Brain pericyte (primary cell): Measurements from ENCODE around the gene JAM3.
"Not testable (repeated sequence)": the region's sequence is repeated elsewhere in the genome, so short reads cannot be mapped to it uniquely, and the experiment has no call there.

Source experiments
- DNase-seq: peaks from one replicate; pipeline ENCODE4 v3.0.0-alpha.2; 2012; ENCODE audit warnings: low read depth, low spot score

The JAM3 gene

DNA sequence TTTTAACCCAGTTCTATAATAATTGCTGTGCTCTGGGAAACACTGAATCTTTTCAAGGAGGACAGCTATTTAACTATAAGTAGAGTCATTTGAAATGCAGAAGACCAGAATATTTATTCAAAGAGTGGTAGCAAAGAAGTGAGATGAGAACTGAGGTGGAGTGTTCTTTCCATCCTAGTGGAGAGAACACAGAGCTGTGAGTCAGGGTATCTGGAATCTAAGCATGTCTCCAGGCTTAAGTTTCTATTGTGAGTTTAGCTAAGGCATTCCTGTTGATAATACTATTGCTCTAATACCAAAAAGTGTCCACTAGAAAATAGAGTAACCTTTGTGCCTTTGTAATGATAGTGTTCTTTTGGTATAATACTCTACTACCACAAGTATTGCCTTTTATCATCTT, 32.4 kb downstream of the JAM3 start:
- DNase-seq = no peak

DNA sequence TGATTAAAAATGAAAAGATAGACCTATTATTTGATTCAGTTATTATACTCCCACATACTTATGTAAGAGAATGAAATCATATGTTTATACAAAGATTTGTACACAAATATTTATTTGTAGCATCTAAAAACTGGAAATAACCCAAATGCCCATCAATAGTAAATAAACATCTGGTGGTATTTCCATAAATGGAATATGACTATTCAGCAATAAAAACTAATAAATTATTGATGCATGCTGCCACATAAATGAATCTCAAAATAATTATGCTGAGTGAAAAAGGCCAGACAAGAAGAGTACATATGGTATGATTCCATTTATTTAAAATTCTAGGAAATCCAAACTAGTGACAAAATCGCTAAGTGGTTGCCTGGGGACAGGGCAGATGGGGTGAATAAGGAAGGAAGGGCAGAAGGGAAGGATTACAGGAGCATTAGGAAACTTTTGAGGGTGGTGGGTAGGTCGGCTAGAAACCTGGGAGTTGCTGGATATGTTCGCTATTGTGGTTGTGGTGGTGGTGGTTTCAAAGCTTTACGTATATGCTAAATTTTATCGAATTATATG, 41.5 kb downstream of the JAM3 start:
- DNase-seq = no peak

DNA sequence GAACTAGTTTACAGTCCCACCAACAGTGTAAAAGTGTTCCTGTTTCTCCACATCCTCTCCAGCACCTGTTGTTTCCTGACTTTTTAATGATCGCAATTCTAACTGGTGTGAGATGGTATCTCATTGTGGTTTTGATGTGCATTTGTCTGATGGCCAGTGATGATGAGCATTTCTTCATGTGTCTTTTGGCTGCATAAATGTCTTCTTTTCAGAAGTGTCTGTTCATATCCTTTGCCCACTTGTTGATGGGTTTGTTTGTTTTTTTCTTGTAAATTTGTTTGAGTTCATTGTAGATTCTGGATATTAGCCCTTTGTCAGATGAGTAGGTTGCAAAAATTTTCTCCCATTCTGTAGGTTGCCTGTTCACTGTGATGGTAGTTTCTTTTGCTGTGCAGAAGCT, 44.9 kb downstream of the JAM3 start:
- DNase-seq = not testable (repeated sequence)

DNA sequence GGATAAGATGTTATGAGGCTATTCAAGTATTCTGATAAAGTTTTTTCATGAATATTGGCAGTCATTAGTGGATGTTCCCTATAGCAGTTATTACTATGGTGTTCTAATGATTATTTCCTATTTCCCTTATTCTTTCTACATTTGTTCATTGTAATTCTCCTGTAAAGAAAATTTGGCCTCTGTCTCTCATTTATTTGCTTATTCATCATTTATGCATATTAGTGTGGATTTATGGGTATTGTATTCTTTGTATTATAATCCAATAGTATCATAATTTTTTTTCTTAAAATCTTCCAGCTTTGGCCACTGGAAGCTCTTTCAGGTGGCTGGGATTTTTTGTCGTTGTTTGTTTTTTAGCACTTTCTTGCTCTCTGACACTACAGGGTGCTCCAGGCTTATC, 47.3 kb downstream of the JAM3 start:
- DNase-seq = no peak

DNA sequence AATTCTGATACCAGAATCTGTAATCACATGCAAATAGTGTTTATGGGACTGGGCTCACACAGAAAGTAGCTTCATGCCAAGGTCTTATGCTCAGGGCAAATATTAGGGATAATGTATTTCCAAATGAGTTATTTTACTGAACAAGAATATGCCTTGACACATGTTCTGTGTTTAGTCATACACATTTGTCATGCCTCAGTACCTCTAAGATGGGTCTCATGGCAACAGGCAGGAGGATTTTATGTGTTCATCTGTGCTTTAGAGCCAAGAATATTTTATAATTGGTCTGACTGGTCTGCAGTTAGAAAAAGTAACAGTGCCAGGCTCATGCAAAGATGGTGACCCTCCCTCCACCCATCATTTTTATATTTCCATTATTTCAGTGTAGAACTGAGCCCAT, 49.1 kb downstream of the JAM3 start:
- DNase-seq = no peak

DNA sequence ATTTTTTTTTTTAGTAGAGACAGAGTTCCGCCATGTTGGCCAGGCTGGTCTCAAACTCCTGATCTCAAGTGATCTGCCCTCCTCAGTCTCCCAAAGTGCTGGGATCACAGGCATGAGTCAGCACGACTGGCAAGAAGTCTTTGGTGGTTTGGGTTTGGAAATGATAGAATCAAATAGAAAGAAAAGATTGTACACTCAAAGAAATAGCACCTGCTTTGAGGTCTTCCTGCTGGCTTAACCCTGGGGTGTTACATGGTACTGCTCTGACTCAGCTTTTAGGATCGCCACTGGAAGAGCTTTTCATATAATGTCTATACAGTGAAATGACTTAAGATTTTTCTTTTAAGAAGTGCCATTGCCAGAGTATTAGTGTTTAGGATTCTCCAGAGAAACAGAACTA, 50.2 kb downstream of the JAM3 start:
- DNase-seq = no peak

DNA sequence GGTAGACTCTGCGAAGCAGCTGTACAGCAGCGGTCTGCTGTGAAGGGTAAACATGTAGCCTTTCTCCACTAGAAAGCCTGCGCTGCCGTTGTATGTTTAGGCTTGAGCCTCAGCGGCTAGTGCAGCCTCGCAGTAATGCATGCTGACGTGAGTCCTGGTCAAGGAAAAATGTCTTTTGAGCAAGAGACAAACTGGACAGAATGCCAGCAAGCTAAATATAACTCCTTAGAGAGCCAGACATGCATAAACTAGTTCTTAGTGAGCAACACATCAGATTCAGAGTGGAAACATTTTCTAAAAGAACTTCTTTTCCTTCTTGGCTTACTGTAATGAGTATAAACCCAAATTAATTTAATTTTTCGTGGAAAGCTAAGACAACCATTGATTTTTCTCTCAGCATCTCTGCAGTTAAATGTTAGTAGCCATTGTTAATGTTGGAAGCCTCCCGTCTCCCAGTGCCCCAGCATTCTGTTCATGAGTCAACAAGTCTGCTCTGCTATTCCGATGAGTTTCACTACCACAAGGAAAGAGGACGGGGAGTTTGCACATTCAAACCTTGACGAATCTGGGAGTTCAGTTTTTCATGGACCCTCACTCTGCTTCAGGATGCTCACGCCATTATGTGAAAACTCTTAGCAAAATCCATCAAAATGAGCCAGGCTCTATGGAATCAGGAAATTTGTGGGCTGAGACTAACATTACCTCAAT, 51.4 kb downstream of the JAM3 start:
- DNase-seq = peak; percentile 58

DNA sequence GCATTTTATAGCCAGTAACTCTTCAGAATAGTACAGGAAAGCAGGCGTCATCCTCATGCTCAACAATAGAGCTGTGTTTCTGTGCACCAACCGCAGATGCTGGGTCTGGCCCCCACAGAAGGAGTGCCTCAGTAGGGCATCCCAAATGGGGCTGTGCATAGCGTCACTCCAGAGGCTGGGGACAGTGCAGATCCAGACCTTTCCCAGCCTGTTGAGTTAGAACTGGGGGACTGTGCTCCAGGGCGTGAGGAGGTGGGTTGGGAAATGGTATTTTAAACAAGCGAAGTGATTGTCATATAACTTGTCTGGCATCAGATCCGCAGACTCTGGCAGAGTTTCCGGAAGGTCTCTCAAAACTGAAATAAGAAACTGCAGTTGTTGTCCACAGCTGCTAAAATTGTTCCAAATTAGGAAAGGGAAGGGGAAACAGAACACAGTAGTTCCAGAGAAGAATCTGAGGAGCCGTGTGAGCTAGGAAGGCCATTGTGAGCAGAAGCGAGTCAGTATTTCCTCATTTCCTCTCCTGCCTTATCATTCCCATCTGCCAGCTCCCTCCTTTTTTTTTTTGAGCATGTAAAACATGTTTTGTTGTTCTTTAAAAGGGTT, 52.2 kb downstream of the JAM3 start:
- DNase-seq = no peak

DNA sequence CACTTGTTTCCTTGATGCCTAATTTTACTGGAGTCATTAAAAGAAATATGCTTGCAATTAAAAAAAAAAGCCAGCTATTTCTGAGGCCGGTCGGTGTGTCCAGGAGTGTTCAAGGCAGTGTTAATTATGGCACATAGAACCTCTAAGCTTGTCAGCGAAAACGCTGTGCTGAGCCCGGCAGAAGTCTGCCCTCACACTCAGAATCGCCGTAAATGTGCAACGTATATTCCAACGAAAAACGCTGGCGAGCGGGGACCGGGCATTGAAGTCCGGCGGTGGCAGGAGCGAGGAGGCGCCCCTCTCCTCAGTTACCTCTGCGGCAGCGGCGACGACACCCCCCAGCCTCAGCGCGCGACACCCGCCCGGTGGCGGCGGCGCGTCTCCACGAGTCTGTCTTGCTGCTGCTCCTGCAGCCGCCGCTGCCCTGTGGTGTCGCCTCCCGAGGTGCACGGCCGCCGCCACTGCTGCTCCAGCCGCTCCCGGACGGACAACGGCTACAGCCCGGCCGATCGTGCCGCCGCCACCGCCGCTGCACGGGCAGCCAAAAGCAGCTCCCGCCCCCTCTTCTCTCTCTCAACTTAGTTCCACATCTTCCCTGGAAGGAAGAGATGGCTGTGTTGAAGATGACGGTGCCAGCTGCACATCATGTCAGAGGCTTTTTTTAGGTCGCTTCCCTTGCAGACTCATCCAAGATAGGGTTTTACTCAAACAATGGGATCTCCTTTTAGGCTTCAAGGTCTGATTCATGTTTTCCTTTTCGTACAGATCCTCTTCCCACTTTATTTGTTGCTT, 56.0 kb downstream of the JAM3 start:
- DNase-seq = no peak

DNA sequence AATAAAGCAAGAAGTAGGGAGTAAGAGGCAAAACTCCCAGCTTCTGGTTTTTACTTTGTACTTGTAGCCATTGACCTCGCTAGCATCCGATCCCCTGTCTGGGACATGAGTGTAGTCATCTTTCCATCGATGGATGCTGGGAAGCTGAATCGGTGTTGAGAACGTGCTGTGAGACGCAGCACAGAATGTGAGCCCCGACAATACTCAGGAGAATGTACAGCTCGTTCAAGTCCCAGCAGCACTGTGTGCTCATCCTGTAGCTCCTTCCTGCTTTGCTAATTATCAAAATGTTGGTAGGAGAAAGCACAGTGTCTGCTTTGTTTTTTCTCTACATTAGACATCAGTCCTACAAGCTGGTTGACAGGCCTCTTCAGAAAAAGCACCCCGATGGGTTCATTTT, 56.6 kb downstream of the JAM3 start:
- DNase-seq = no peak

DNA sequence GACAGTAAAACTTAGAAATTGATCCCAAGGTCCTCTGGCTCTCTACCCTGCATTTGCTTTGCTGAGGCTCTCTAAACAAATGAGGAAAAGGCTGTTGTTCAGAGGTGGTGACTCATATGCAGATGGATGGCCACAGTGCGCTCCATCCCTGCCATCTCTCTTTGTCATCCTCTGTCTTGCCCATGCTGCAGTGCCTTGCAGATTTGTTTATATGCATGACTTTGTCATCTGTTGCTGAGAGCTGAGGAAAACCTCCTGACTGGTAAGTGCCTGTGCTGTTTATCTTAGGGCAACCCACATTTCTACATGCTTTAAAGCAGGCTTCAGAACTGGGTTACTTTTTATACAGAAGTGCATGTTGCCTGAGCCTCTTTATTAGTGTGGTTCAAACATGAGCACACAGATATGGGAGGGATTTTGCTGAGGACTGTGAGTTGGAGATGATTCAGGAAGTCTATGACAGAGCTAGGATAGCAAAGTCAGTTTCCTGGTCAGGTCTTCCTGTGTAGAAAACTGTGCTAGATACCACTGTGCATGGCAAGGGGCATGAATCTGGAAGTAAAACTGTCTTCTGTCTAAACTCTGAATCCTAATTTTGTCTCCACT, 57.4 kb downstream of the JAM3 start:
- DNase-seq = no peak

DNA sequence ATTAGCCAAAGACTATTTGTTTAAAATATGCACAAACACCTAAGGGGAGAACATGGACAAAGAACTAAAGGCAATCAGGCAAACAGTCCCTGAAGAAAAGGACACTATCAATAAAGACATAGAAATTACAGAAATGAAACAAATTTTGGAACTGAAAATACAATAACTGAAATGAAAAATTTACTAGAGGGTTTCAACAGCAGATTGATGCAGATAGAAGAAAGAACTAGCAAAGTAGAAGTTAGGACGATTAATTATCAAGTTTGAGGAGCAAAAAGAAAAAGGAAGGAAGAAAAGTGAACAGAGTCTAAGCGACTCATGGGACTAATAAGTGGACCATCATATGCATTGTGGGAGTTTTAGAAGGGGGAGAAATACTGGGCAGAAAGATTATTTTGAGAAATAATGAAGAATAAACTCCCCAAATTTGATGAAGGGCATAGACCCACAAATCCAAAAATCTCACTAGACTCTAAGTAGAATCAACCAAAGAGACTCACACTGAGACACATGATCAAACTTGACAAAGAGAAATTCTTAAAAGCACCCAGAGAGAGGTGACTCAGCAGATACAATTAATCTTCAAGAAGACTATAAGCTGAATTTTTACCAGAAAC, 62.9 kb downstream of the JAM3 start:
- no peak for DNase-seq

DNA sequence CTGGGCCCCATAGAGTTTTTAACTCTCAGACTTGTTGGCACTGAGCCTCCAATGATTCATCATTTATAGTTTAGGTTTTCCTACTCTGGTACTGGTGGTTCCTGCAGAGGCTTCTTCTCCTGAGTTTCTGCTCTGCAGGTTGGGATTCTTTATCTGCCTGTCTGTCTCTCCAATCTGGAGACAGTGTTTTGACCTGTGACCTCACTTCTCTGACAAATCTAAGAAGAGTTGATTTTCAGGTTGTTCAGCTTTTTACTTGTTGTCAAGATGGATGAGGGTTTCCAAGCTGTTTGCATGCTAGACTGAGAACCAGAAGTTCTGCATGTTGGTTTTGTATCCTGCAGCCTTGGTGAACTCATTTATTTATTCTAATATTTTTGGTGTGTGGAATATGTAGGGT, 63.9 kb downstream of the JAM3 start:
- no peak for DNase-seq

DNA sequence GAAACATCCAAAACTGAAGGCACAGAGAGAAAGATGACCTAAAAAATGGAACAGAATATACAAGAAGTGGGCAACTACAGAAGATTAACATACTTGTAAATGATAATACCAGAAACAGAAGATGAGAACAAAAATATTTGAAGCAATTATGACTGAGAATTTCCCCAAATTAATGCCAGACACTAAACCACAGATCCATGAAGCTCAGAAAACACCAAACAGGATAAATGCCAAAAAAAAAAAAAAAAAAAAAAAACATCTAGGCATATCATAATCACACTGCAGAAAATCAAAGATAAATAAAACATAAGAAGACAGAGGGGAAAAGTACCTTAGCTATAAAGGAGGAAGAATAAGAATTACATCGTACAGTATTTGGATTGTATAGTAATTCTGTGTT, 65.3 kb downstream of the JAM3 start:
- DNase-seq = no peak

DNA sequence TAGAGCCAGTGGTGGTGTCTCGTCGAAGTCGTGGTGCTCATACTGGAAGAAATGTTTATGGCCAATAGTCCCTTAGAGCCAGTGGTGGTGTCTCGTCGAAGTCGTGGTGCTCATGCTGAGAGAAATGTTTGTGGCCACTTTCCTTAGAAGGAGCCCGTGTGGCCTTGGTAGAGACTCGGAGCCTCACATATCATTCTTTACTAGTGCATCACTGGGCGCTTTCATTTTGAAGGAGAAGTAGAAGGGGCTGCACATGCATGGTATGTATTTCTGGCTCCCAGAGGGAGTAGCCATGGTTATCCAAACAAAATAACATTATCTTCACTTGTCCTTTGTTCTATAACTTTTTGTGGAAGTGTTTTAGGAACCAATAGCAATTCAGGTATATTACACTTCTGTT, 69.5 kb downstream of the JAM3 start:
- DNase-seq = no peak

DNA sequence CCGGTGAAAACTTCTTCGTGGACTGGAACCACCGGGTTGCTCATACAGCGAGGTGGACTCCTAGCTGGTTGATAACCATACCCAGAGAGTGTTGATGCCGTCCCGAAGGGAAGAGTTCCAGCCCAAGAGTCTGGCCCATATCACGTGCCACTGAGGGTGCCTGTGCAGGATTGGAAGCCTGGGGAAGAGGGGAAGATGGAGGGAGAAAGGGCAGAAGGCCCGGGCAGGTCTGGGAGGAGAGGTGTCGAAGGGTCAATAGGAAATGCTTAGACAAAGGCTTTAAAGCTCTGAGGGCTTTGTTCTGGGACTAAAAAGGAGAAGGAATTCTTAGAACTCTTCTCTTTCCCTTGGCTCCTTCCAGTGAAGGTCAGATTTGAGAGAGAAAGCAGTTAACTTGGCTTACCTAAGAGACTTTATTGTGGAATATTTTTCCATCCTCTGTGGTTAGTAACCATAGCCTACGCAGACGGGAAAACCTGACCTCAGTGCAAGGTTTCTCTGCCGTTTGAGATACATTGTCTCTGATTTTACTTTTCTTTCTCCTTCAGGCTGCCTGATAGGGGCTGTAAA, 70.5 kb downstream of the JAM3 start:
- DNase-seq = no peak

DNA sequence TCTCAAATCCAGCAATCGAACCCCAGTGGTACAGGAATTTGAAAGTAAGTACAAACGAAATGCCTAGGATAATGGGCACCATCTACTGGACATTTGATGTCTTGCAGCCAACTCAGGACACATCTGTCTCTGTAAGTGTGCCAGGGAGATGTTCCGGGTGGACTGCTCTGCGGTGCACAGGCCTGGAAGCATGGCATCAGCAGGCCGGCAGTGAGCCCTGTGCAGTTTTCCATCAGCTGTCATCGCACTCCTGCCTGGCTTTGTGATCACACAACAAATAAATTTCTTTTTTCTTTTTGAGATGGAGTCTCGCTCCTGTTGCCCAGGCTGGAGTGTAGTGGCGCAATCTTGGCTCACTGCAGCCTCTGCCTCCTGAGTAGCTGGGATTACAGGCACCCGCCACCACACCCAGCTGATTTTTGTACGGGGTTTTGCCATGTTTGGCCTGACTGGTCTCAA, 71.0 kb downstream of the JAM3 start:
- peak; percentile 51 for DNase-seq

DNA sequence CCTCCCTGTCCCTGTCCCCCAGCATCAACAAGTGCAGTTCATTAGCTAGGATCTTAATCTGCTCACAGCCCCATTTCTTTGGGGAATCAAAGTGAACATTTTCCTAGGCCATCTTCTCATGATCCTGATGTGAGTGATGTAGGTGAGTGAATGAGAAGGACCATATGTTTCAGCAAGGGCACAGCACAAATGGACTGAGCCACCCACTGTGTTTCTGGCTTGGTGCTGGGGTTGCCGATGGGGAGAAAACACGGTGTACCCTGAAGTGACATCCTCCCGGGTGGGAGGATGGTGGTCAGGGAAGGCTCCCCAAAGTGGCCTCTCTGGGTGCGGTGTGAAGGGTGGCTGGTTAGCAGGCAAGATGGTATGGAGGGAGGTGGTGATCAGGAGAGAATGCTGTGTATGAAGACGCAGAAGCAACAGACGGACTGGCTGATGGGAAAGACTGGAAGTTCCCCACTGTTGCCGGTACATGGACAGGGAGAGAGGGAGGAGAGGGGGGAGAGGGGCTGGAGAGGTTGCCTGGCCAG, 72.2 kb downstream of the JAM3 start:
- no peak for DNase-seq

DNA sequence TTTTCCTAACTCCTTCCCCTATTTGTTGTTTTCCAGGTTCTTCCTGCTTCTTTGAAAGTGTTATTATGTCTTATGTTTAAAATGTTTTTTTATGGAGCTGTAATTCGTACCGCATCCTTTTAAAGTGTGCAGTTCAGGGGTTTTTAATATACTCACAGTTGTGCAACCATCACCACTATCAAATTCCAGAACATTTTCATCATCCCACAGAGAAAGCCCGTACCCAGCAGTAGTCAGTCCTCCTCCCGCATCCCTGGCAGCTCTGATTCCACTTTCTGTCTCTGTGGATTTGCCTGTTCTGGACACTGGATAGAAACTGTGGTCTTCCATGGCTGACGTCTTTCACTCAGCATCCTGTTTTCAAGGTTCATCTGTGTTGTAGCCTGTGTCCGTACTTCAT, 73.7 kb downstream of the JAM3 start:
- no peak for DNase-seq

DNA sequence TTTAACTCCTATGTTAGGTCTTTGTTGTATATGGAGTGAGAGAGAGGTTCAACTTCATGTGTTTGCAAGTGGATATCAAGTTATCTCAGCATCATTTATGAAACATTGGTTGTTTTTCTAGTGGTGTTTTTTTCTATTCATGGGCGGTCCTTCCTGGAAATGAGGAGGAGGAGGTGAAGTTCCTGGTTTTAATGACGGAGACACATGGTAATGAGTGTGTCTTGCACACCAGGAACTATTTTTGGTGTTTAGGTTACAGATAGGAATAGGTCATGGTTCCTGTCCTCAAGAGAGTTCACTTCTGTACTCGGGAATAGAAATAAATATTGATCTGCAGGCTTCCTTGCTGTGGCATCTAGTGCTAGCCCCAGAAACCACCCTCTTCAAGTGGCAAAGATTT, 74.9 kb downstream of the JAM3 start:
- no peak for DNase-seq

DNA sequence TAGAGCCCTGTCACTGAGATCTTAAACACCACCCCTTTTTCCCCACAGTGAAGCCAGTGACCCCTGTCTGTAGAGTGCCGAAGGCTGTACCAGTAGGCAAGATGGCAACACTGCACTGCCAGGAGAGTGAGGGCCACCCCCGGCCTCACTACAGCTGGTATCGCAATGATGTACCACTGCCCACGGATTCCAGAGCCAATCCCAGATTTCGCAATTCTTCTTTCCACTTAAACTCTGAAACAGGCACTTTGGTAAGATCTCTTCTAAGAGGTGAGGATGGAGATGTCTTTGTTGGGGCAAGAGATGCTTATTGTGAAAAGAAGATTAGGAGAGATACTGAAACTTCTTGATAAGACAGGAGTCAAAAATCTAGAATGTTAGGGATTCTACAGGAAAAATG, 75.9 kb downstream of the JAM3 start:
- no peak for DNase-seq
